NCI-H82 (cell line): ENCODE results near the gene SREBF2.
"Not testable (repeated sequence)": the region's sequence is repeated elsewhere in the genome, so short reads cannot be mapped to it uniquely, and the experiment has no call there.

Experiments used
- DNase-seq: peaks from one replicate; lab custom pipeline; 2025; lab: John Stamatoyannopoulos, UW

The SREBF2 gene

GRCh38 chr22:41821471-41822316 lies 11.2 kb upstream of the SREBF2 start:
- no peak for DNase-seq

GRCh38 chr22:41822317-41823057 lies 10.4 kb upstream of the SREBF2 start:
- peak; percentile 64 for DNase-seq

- DNase-seq: no peak
These were observed 9.1 kb upstream of the SREBF2 start for GRCh38 chr22:41823797-41824196.

GRCh38 chr22:41825376-41825775 lies 7.5 kb upstream of the SREBF2 start:
- no peak for DNase-seq

GRCh38 chr22:41826021-41826420 lies 6.9 kb upstream of the SREBF2 start:
- no peak for DNase-seq

- no peak for DNase-seq
These were observed 6.2 kb upstream of the SREBF2 start for GRCh38 chr22:41826430-41827383.

GRCh38 chr22:41827671-41828070 lies 5.2 kb upstream of the SREBF2 start:
- no peak for DNase-seq

- no peak for DNase-seq
These were observed 4.4 kb upstream of the SREBF2 start for GRCh38 chr22:41828516-41828915.

- no peak for DNase-seq
These were observed 2.7 kb upstream of the SREBF2 start for GRCh38 chr22:41830174-41830573.

GRCh38 chr22:41831383-41831782 lies 1.5 kb upstream of the SREBF2 start:
- DNase-seq: no peak

GRCh38 chr22:41831828-41832552 lies 915 bp upstream of the SREBF2 start:
- peak; percentile 44 for DNase-seq

GRCh38 chr22:41833369-41834004 lies 582 bp downstream of the SREBF2 start:
- peak; percentile 56 for DNase-seq

- peak; percentile 36 for DNase-seq
These were observed 1.4 kb downstream of the SREBF2 start for GRCh38 chr22:41834005-41834944.

- DNase-seq: not testable (repeated sequence)
These were observed 2.6 kb downstream of the SREBF2 start for GRCh38 chr22:41835462-41835861.

GRCh38 chr22:41836551-41836950 lies 3.6 kb downstream of the SREBF2 start:
- DNase-seq: no peak

- no peak for DNase-seq
These were observed 6.1 kb downstream of the SREBF2 start for GRCh38 chr22:41838842-41839618.

- no peak for DNase-seq
These were observed 7.3 kb downstream of the SREBF2 start for GRCh38 chr22:41840216-41840615.

GRCh38 chr22:41841085-41841712 lies 8.3 kb downstream of the SREBF2 start:
- no peak for DNase-seq
